Activated B cell treated with CpG ODN at 0.5 μM for 24 hours (primary cell): ENCODE data around the gene MYL6B. TPM values are rescaled to one million over a fixed set of nuclear protein-coding genes. Genes with fewer than 3 reads are reported as not detected.

Experiments
- ATAC-seq: fragments of 200-7000 bp; cut with Tn5 transposase; one replicate; pipeline ENCODE4 v1.10.0; 2021; ENCODE audit warnings: low read depth, mild to moderate bottlenecking, moderate library complexity
- CTCF ChIA-PET: fragments of 350-600 bp; sonication (Branson Sonifier 250); formaldehyde crosslinking; loops from one replicate; lab custom pipeline; 2021; ENCODE audit warnings: antibody characterized with exemption; lab: Charles Lee
- POLR2A ChIA-PET: fragments of 350-600 bp; sonication (Branson Sonifier 250); formaldehyde crosslinking; loops from one replicate; lab custom pipeline; 2021; ENCODE audit warnings: antibody characterized with exemption; lab: Charles Lee
- DNase-seq: peaks from one replicate; pipeline ENCODE4 v3.0.0; 2022
- H3K27ac Mint-ChIP-seq: one replicate; pipeline ENCODE4 v1.8.0; 2020; ENCODE audit warnings: mixed read lengths
- H3K27me3 Mint-ChIP-seq: one replicate; pipeline ENCODE4 v1.8.0; 2021; ENCODE audit warnings: mixed read lengths
- H3K36me3 Mint-ChIP-seq: one replicate; pipeline ENCODE4 v1.8.0; 2021; ENCODE audit warnings: low read depth, mixed read lengths
- H3K4me1 Mint-ChIP-seq: one replicate; pipeline ENCODE4 v1.8.0; 2021; ENCODE audit warnings: mixed read lengths
- H3K4me3 Mint-ChIP-seq: one replicate; pipeline ENCODE4 v1.8.0; 2020; ENCODE audit warnings: mild to moderate bottlenecking, mixed read lengths
- H3K9me3 Mint-ChIP-seq: one replicate; pipeline ENCODE4 v1.8.0; 2020; ENCODE audit warnings: mixed read lengths
- intact Hi-C: fragments of 100-400 bp; cut with micrococcal nuclease; formaldehyde crosslinking; loops from one replicate; pipeline ENCODE4 v1.15.1; 2024
- total RNA-seq: library from RNA; stranded (reverse); gene quantifications from 2 replicates; pipeline ENCODE4 v1.2.3, GENCODE V29; 2022
- TF ChIP-seq, protein P1 (sequence below): fragments of 200-600 bp; IDR thresholded peaks from one replicate; pipeline ENCODE4 v1.8.0; 2022; ENCODE audit warnings: antibody characterized with exemption, mild to moderate bottlenecking

Gene MYL6B
- total RNA-seq, 1 donor from 2014 or later = 25.2 TPM

DNA sequence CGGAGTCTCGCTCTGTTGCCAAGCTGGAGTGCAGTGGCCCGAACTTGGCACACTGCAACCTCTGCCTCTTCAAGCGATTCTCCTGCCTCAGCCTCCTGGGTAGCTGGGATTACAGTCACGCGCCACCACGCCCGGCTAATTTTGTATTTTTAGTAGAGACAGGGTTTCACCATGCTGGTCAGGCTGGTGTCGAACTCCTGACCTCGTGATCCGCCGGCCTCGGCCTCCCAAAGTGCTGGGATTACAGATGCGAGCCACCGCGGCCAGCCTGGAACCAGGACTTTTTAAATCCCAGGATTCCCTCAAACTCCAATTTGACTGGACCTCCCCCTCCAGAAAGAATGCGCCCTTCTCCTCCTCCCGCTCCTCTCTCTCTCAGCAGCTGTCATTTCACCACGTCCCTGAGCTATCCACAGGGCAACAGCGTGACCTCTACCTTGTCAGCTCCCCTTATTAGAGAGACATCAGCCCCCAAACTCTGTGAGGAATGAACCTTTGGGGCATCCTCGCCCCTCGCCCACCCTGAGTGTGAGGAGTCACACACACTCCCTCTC, 22.4 kb upstream of the MYL6B start:
- ATAC-seq (no peak), DNase-seq (no peak)
- CTCF ChIA-PET = interaction anchor here (1.2 to 2.0 kb wide), 2 partner anchors 14 to 63 kb away, joined by 3 to 4 read pairs; no protein-coding TSS in a partner anchor
- TF ChIP-seq, protein P1, sequence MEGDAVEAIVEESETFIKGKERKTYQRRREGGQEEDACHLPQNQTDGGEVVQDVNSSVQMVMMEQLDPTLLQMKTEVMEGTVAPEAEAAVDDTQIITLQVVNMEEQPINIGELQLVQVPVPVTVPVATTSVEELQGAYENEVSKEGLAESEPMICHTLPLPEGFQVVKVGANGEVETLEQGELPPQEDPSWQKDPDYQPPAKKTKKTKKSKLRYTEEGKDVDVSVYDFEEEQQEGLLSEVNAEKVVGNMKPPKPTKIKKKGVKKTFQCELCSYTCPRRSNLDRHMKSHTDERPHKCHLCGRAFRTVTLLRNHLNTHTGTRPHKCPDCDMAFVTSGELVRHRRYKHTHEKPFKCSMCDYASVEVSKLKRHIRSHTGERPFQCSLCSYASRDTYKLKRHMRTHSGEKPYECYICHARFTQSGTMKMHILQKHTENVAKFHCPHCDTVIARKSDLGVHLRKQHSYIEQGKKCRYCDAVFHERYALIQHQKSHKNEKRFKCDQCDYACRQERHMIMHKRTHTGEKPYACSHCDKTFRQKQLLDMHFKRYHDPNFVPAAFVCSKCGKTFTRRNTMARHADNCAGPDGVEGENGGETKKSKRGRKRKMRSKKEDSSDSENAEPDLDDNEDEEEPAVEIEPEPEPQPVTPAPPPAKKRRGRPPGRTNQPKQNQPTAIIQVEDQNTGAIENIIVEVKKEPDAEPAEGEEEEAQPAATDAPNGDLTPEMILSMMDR = no peak
- H3K4me3 Mint-ChIP-seq = peak overlapping the region; percentile 97
- peak overlapping the region; percentile 98 for H3K27ac Mint-ChIP-seq
- peaks cover 54% of the 10 kb centered on the region for H3K36me3 Mint-ChIP-seq
- POLR2A ChIA-PET = interaction anchor here (0.6 to 6.3 kb wide), 9 partner anchors 9 to 358 kb away, joined by 3 to 104 read pairs (median 6); partner anchors contain the start of genes GLS2, MYL6, MYL6B and RPL41
- intact Hi-C loops = loop anchor here (10.0 kb wide), 1 partner anchor 465 kb away; no protein-coding TSS in a partner anchor
- no peaks in the 10 kb centered on the region for H3K27me3 Mint-ChIP-seq
- no peaks in the 10 kb centered on the region for H3K9me3 Mint-ChIP-seq
- H3K4me1 Mint-ChIP-seq = peaks cover 61% of the 10 kb centered on the region

DNA sequence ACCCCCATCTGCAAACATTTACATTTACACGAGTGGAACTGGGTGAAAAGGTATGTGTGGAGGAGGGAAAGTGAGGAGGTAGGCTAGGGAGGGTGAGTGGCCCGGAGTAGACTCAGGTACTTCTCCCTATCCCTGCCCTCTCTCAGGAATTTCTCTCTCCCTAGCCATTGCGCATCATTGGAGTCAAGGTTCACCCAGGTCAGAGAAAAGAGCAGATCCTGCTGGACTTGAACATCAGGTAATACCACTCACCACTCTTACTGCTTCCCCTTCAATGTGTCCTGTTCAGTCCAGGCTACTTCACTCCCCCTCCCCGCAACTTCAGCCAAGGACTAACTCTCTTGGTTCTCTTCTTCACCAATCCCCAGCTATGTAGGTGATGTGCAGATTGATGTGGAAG, 21.5 kb upstream of the MYL6B start:
- DNase-seq = no peak
- TF ChIP-seq, protein P1 = no peak
- intact Hi-C loops = no loop called here
- H3K27ac Mint-ChIP-seq = peak overlapping the region; percentile 98
- H3K4me3 Mint-ChIP-seq = no peak overlapping the region
- no peak for ATAC-seq
- ChIA-PET POLR2A (interaction anchor here (1.3 to 5.8 kb wide), 3 partner anchors 18 to 27 kb away, joined by 3 to 80 read pairs (median 67); partner anchors contain the start of genes MYL6 and MYL6B), CTCF (interaction anchor here (2.0 kb wide), 1 partner anchor 62 kb away, joined by 4 read pairs; no protein-coding TSS in a partner anchor)
- peaks cover 55% of the 10 kb centered on the region for H3K4me1 Mint-ChIP-seq
- H3K27me3 Mint-ChIP-seq = no peaks in the 10 kb centered on the region
- no peaks in the 10 kb centered on the region for H3K9me3 Mint-ChIP-seq
- H3K36me3 Mint-ChIP-seq = peaks cover 59% of the 10 kb centered on the region

DNA sequence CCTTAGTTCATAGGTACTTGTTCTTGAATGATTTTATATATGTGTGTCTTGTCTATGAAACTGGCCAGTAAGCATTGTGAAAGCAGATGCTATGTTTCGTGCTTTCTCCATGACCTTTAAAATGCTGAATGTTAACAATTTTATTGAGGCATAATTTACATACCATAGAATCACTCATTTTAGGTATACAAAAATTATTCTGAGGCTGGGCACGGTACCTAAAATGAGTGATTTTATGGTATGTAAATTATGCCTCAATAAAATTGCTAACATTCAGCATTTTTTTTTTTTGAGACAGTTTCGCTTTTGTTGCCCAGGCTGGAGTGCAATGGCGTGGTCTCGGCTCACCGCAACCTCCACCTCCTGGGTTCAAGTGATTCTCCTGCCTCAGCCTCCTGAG, 17.5 kb upstream of the MYL6B start:
- ChIA-PET CTCF (no interaction called here), POLR2A (interaction anchor here (0.7 kb wide), 1 partner anchor 96 kb away, joined by 4 read pairs; no protein-coding TSS in a partner anchor)
- Mint-ChIP-seq H3K27ac (no peak overlapping the region), H3K4me3 (no peak overlapping the region), H3K9me3 (no peaks in the 10 kb centered on the region), H3K4me1 (peaks cover 25% of the 10 kb centered on the region), H3K27me3 (no peaks in the 10 kb centered on the region), H3K36me3 (peaks cover 85% of the 10 kb centered on the region)
- TF ChIP-seq, protein P1 = no peak
- intact Hi-C loops = no loop called here
- no peak for ATAC-seq
- DNase-seq = no peak

DNA sequence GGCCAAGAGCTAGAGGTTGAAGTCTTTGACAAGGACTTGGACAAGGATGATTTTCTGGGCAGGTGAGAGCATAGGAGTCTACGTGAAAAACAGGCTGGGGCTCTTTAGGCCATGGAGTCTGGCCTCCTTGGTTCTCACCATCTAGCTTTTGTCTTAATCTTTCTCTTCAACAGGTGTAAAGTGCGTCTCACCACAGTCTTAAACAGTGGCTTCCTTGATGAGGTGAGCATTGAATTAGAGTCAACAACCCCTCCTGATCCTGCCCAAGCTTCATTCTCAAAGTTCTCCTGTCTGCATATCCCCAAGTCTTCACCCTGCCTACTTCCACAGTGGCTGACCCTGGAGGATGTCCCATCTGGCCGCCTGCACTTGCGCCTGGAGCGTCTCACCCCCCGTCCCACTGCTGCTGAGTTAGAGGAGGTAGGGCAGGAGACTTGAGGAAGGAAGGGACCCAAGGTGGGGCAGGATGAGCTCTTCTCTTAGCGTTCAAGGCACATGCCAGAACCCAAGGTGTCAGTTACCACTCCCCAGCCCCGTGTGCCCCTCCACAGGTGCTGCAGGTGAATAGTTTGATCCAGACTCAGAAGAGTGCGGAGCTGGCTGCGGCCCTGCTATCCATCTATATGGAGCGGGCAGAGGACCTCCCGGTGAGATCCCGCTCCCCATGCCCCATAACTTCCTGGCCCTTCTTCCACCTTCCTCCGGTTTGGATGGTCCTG, 14.4 kb upstream of the MYL6B start:
- Mint-ChIP-seq H3K27ac (no peak overlapping the region), H3K27me3 (no peaks in the 10 kb centered on the region), H3K4me3 (no peak overlapping the region), H3K36me3 (peaks cover 85% of the 10 kb centered on the region), H3K4me1 (peaks cover 4% of the 10 kb centered on the region), H3K9me3 (no peaks in the 10 kb centered on the region)
- ATAC-seq (no peak), DNase-seq (no peak)
- TF ChIP-seq, protein P1 = no peak
- CTCF ChIA-PET = interaction anchor here (1.3 kb wide), 1 partner anchor 10 kb away, joined by 4 read pairs; the partner anchor contains the start of gene ESYT1
- intact Hi-C loops = no loop called here
- POLR2A ChIA-PET = interaction anchor here (0.6 to 2.6 kb wide), 3 partner anchors 10 to 1322 kb away, joined by 3 to 19 read pairs (median 7); partner anchors contain the start of genes ESYT1 and MYL6B
